Trophoblast cell (in vitro differentiated cells and primary cell): ENCODE results near the gene ACOT7.

Experiments
- DNase-seq, 2 donors: peaks; one replicate each; pipeline ENCODE4 v3.0.0-alpha.2; 2016
- H2AFZ ChIP-seq: 2 replicates; pipeline ENCODE4 v1.6.1; 2013; ENCODE audit warnings: low read length, moderate library complexity, mild to moderate bottlenecking; ENCODE audit not compliant: insufficient read depth, poor library complexity
- H2AK5ac ChIP-seq: 2 replicates; pipeline ENCODE4 v1.6.1; 2013; ENCODE audit warnings: mild to moderate bottlenecking, low read length
- H2BK120ac ChIP-seq: 2 replicates; pipeline ENCODE4 v1.6.1; 2013; ENCODE audit warnings: low read length, mild to moderate bottlenecking, moderate library complexity; ENCODE audit not compliant: insufficient read depth, poor library complexity
- H2BK12ac ChIP-seq: 2 replicates; pipeline ENCODE4 v1.6.1; 2013; ENCODE audit warnings: mild to moderate bottlenecking, low read length, moderate library complexity
- H2BK5ac ChIP-seq: 2 replicates; pipeline ENCODE4 v1.6.1; 2013; ENCODE audit warnings: low read length, low read depth, moderate library complexity, mild to moderate bottlenecking; ENCODE audit not compliant: poor library complexity
- H3K14ac ChIP-seq: 2 replicates; pipeline ENCODE4 v1.6.1; 2013; ENCODE audit warnings: mild to moderate bottlenecking, low read length
- H3K18ac ChIP-seq: 2 replicates; pipeline ENCODE4 v1.6.1; 2013; ENCODE audit warnings: mild to moderate bottlenecking, low read length
- H3K23ac ChIP-seq: 2 replicates; pipeline ENCODE4 v1.6.1; 2013; ENCODE audit warnings: low read length
- H3K27ac ChIP-seq: 2 replicates; pipeline ENCODE4 v1.5.1; 2013; ENCODE audit warnings: low read depth, mild to moderate bottlenecking, inconsistent platforms, low read length, moderate library complexity
- H3K27me3 ChIP-seq: 2 replicates; pipeline ENCODE4 v1.6.1; 2013; ENCODE audit warnings: inconsistent platforms, mild to moderate bottlenecking, low read length, moderate library complexity; ENCODE audit not compliant: insufficient read depth
- H3K36me3 ChIP-seq, 2 experiments: 1 replicate in 1 of 2; 2 replicates in 1 of 2; pipeline ENCODE4 v1.6.1; 2013; ENCODE audit warnings: low read length in 2 of 2, mild to moderate bottlenecking in 2 of 2, moderate library complexity in 1 of 2; ENCODE audit not compliant: insufficient read depth in 2 of 2, control insufficient read depth in 1 of 2
- H3K4ac ChIP-seq: 2 replicates; pipeline ENCODE4 v1.6.1; 2013; ENCODE audit warnings: low read depth, mild to moderate bottlenecking, low read length, moderate library complexity
- H3K4me1 ChIP-seq, 2 experiments: 1 replicate in 1 of 2; 2 replicates in 1 of 2; pipeline ENCODE4 v1.6.1; 2013; ENCODE audit warnings: low read length in 2 of 2, mild to moderate bottlenecking in 2 of 2, moderate library complexity in 1 of 2; ENCODE audit not compliant: insufficient read depth in 2 of 2, control insufficient read depth in 1 of 2
- H3K4me2 ChIP-seq: 2 replicates; pipeline ENCODE4 v1.6.1; 2013; ENCODE audit warnings: inconsistent platforms, mild to moderate bottlenecking, low read length, moderate library complexity
- H3K4me3 ChIP-seq: 2 replicates; pipeline ENCODE4 v1.5.1; 2013; ENCODE audit warnings: mild to moderate bottlenecking, low read depth, low read length, inconsistent platforms
- H3K79me1 ChIP-seq: one replicate; pipeline ENCODE4 v1.6.1; 2013; ENCODE audit warnings: low read length
- H3K79me2 ChIP-seq: 2 replicates; pipeline ENCODE4 v1.6.1; 2013; ENCODE audit warnings: low read length, mild to moderate bottlenecking; ENCODE audit not compliant: control insufficient read depth, insufficient read depth, poor library complexity
- H3K9ac ChIP-seq: 2 replicates; pipeline ENCODE4 v1.6.1; 2013; ENCODE audit warnings: mild to moderate bottlenecking, low read length
- H3K9me3 ChIP-seq: 2 replicates; pipeline ENCODE4 v1.6.1; 2013; ENCODE audit warnings: low read depth, mild to moderate bottlenecking, control low read depth, inconsistent platforms, low read length; ENCODE audit not compliant: insufficient read depth
- H4K12ac ChIP-seq: 2 replicates; pipeline ENCODE4 v1.6.1; 2013; ENCODE audit warnings: low read depth, mild to moderate bottlenecking, low read length, moderate library complexity
- H4K8ac ChIP-seq: 2 replicates; pipeline ENCODE4 v1.6.1; 2013; ENCODE audit warnings: low read depth, mild to moderate bottlenecking, low read length, moderate library complexity
- H4K91ac ChIP-seq: one replicate; pipeline ENCODE4 v1.6.1; 2013; ENCODE audit warnings: low read depth, mild to moderate bottlenecking, low read length, moderate library complexity
- WGBS: extraction: QIAGEN DNeasy Blood & Tissue Kit; methylation state at CpG from one replicate; pipeline ENCODE4 v1.1.7; 2013; ENCODE audit warnings: missing lambda C conversion rate; ENCODE audit not compliant: insufficient read length, insufficient coverage; ENCODE audit errors: extremely low coverage; 5-methylcytosine and 5-hydroxymethylcytosine counted together

ACOT7 gene

DNA sequence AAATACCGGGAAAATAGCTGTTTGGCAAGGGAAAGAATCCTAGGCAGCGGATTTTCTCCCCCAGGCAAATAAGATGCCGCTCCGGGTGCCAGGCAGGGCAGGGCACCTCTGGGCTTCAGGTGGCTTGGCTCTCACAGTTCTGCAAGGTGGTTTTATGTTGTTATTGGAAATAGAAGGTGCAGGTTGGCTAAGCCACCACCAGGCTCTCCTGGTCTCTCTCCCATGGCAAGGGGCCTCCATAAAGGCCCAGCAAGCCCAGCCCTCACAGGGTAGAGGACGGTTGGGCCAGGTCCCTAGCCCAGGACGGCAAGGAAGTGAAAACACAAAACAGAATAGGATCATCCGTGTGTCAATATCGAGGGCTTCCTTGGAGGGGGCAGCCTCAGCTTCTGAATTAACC, 95.0 kb downstream of the ACOT7 start:
- no peak overlapping the region for H4K12ac ChIP-seq
- no peaks in the 10 kb centered on the region for H3K79me2 ChIP-seq
- DNase-seq = no peak
- H2AK5ac ChIP-seq = no peak overlapping the region
- H3K18ac ChIP-seq = no peak overlapping the region
- H3K36me3 ChIP-seq = peaks cover 2 to 5% of the 10 kb centered on the region in 2 experiments
- H4K91ac ChIP-seq = no peak overlapping the region
- no peak overlapping the region for H2AFZ ChIP-seq
- H3K27me3 ChIP-seq = no peaks in the 10 kb centered on the region
- no peaks in the 10 kb centered on the region for H3K9me3 ChIP-seq
- H3K79me1 ChIP-seq = no peaks in the 10 kb centered on the region
- no peak overlapping the region for H3K4ac ChIP-seq
- no peak overlapping the region for H3K14ac ChIP-seq
- no peak overlapping the region for H3K9ac ChIP-seq
- H3K4me3 ChIP-seq = no peak overlapping the region
- no peak overlapping the region for H3K4me2 ChIP-seq
- no peak overlapping the region for H3K27ac ChIP-seq
- no peak overlapping the region for H4K8ac ChIP-seq
- no peak overlapping the region for H3K23ac ChIP-seq
- no peak overlapping the region for H2BK12ac ChIP-seq
- H2BK120ac ChIP-seq = no peak overlapping the region
- no peak overlapping the region for H2BK5ac ChIP-seq
- WGBS = no CpG with 5 or more reads among the region's 8 CpGs
- no peaks in the 10 kb centered on the region for H3K4me1 ChIP-seq

DNA sequence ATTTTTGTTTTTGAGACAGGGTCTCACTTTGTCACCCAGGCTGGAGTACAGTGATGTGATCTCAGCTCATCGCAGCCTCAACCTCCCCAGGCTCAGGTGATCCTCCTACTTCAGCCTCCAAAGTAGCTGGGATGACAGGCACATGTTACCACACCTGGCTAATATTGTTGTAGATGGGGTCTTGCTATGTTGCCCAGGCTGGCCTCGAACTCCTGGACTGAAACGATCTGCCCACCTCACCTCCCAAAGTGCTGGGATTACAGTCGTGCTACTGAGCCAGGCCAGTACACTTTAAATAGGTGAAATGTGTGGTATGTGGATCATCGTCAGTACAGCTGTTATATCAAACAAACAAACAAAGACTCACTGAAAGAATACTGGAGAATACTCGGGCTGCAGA, 97.7 kb downstream of the ACOT7 start:
- Histone ChIP-seq H3K4ac (no peak overlapping the region), H2AFZ (no peak overlapping the region), H3K18ac (no peak overlapping the region), H2BK5ac (no peak overlapping the region), H3K9ac (no peak overlapping the region), H3K23ac (no peak overlapping the region), H3K4me2 (no peak overlapping the region), H3K14ac (no peak overlapping the region), H3K4me3 (no peak overlapping the region), H3K4me1 (no peaks in the 10 kb centered on the region), H3K79me1 (no peaks in the 10 kb centered on the region), H2BK120ac (no peak overlapping the region), H3K27me3 (no peaks in the 10 kb centered on the region), H3K36me3 (peaks cover 2 to 7% of the 10 kb centered on the region in 2 experiments), H4K12ac (no peak overlapping the region), H2AK5ac (no peak overlapping the region), H3K27ac (no peak overlapping the region), H3K9me3 (no peaks in the 10 kb centered on the region), H3K79me2 (no peaks in the 10 kb centered on the region), H4K91ac (no peak overlapping the region), H2BK12ac (no peak overlapping the region), H4K8ac (no peak overlapping the region)
- no peak for DNase-seq
- no CpG with 5 or more reads among the region's 6 CpGs for WGBS

GRCh38 chr1:6294890-6295556, 98.5 kb downstream of the ACOT7 start:
- no peaks in the 10 kb centered on the region for H3K79me2 ChIP-seq
- H3K4me1 ChIP-seq = no peaks in the 10 kb centered on the region
- H3K18ac ChIP-seq = no peak overlapping the region
- H3K9me3 ChIP-seq = no peaks in the 10 kb centered on the region
- no peak overlapping the region for H3K23ac ChIP-seq
- H3K36me3 ChIP-seq = peaks cover 2 to 7% of the 10 kb centered on the region in 2 experiments
- H3K4me2 ChIP-seq = no peak overlapping the region
- no peak overlapping the region for H2BK120ac ChIP-seq
- H4K12ac ChIP-seq = no peak overlapping the region
- no peak overlapping the region for H4K8ac ChIP-seq
- H4K91ac ChIP-seq = no peak overlapping the region
- no peaks in the 10 kb centered on the region for H3K27me3 ChIP-seq
- H2AFZ ChIP-seq = no peak overlapping the region
- H2BK5ac ChIP-seq = no peak overlapping the region
- no peak for DNase-seq
- H3K14ac ChIP-seq = no peak overlapping the region
- no peak overlapping the region for H3K27ac ChIP-seq
- no peaks in the 10 kb centered on the region for H3K79me1 ChIP-seq
- H3K9ac ChIP-seq = no peak overlapping the region
- H3K4me3 ChIP-seq = no peak overlapping the region
- no CpG with 5 or more reads among the region's 23 CpGs for WGBS
- no peak overlapping the region for H2BK12ac ChIP-seq
- H3K4ac ChIP-seq = no peak overlapping the region
- no peak overlapping the region for H2AK5ac ChIP-seq

DNA sequence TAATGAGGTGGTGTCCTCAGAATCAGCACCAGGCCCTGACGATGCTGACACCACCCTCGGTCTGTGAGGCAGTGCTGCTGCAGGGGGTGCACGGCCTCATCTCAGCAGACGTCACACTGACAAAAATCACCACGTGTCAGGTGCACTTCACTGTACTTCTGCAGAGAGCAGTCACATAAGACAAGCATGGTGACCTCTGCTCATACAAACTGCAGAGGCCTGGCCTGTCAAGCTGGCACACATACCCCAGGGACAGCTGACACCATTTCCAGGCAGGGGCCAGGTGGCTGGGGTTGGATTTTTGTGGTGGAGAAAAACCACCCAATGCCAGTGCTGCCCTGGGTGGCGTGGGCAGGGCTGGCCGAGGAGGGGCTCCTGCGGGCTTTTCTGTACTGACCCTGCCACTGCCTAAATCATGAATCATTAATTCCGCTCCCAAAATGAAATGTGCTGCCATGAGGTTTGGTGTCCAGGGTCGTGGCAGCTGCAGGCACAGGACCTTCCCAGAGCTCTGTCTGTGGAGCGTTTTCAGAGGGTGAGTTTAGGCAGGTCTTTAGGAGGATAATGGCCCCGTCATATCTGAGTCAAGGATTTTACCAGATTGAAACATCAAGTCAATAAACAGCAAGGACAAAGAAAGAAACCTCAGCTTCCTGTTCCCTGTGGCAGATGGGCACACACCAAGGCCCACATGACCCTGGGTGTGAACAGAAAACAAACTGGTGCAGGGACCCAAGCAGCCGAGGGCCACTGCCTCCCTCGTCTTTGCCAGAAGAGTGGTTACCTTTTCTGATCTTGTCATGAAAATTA, 99.3 kb downstream of the ACOT7 start:
- Histone ChIP-seq H3K9ac (no peak overlapping the region), H2AK5ac (no peak overlapping the region), H3K79me2 (no peaks in the 10 kb centered on the region), H4K8ac (no peak overlapping the region), H3K9me3 (no peaks in the 10 kb centered on the region), H3K79me1 (no peaks in the 10 kb centered on the region), H3K27me3 (no peaks in the 10 kb centered on the region), H3K14ac (no peak overlapping the region), H2BK12ac (no peak overlapping the region), H3K27ac (no peak overlapping the region), H3K4me2 (no peak overlapping the region), H3K4ac (no peak overlapping the region), H3K18ac (no peak overlapping the region), H2BK5ac (no peak overlapping the region), H3K36me3 (peaks cover 2 to 7% of the 10 kb centered on the region in 2 experiments), H4K91ac (no peak overlapping the region), H3K23ac (no peak overlapping the region), H2AFZ (no peak overlapping the region), H4K12ac (no peak overlapping the region), H2BK120ac (no peak overlapping the region), H3K4me3 (no peak overlapping the region), H3K4me1 (no peaks in the 10 kb centered on the region)
- DNase-seq = no peak
- WGBS = no CpG with 5 or more reads among the region's 14 CpGs
